Activated T-cell treated with anti-CD3 and anti-CD28 coated beads, Interleukin-2, amount 50 U/mL, for 1 hour (primary cell): ENCODE measurements around the gene PUSL1.

Source experiments
- DNase-seq: peaks from one replicate; pipeline ENCODE4 v3.0.0-alpha.2; 2020

Gene PUSL1

GRCh38 chr1:1296070-1297061 lies 12.0 kb upstream of the PUSL1 start:
- no peak for DNase-seq

- DNase-seq = no peak
Observed at GRCh38 chr1:1297802-1298424, 10.5 kb upstream of the PUSL1 start.

- DNase-seq = no peak
Observed at GRCh38 chr1:1298861-1299685, 9.3 kb upstream of the PUSL1 start.

GRCh38 chr1:1299686-1300351 lies 8.6 kb upstream of the PUSL1 start:
- DNase-seq = no peak

- no peak for DNase-seq
Observed at GRCh38 chr1:1300352-1300739, 8.1 kb upstream of the PUSL1 start.

GRCh38 chr1:1302006-1302430 lies 6.4 kb upstream of the PUSL1 start:
- no peak for DNase-seq

- no peak for DNase-seq
Observed at GRCh38 chr1:1302951-1303509, 5.4 kb upstream of the PUSL1 start.

- no peak for DNase-seq
Observed at GRCh38 chr1:1303736-1304135, 4.7 kb upstream of the PUSL1 start.

GRCh38 chr1:1304331-1305299 lies 3.8 kb upstream of the PUSL1 start:
- no peak for DNase-seq

GRCh38 chr1:1305300-1306069 lies 2.9 kb upstream of the PUSL1 start:
- DNase-seq = peak; percentile 79

GRCh38 chr1:1306070-1306660 lies 2.2 kb upstream of the PUSL1 start:
- DNase-seq = no peak

GRCh38 chr1:1306661-1307260 lies 1.6 kb upstream of the PUSL1 start:
- no peak for DNase-seq

- peak; percentile 41 for DNase-seq
Observed at GRCh38 chr1:1307261-1307922, 1.0 kb upstream of the PUSL1 start.

- DNase-seq = no peak
Observed at GRCh38 chr1:1308756-1309250, 406 bp downstream of the PUSL1 start.

- peak; percentile 43 for DNase-seq
Observed at GRCh38 chr1:1309251-1310108, 1.1 kb downstream of the PUSL1 start.

GRCh38 chr1:1310109-1310385 lies 1.6 kb downstream of the PUSL1 start:
- DNase-seq = no peak

- no peak for DNase-seq
Observed at GRCh38 chr1:1310476-1311053, 2.2 kb downstream of the PUSL1 start.
